ENCODE data around the gene BACE2.
"Not testable (repeated sequence)": the region's sequence is repeated elsewhere in the genome, so short reads cannot be mapped to it uniquely, and the experiment has no call there.

The BACE2 gene

DNA sequence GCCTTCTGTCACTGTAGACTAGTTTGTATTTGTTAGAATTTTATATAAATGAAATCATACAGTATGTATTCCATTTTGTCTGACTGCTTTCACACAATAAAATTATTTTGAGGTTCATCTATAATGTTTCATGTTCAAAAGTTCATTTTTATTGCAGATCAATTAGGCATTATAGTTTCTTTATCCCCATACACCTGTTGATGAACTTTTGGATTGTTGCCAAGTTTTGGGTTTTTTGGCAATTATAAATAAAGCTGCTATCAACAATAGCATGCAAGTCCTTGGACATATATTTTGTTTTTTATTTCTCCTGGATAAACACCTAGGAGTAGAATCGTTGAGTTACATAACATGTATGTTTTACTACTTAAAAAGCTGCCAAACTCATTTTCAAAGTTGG lies 101.6 kb downstream of the BACE2 start:
- no peak for DNase-seq (ENCODE audit: low read depth, low spot score)

DNA sequence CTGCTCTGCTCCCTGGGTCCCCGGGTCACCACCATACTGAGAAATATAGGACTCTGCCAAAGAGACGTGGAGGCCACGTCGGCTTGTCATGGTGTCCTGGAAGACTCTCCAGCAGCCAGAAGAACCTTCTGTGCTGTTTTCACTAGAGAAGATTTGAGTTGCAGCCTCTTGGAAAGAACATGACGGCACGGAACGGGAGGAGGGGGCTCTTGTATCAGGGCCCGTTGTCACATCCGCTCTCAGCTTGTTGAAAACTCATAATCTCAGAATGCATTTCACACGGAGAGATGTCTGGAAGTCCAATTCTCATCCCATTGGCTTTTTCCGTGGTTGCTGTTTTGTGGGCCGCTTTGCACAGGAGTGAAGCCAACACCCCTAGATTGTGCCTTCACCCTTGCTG lies 109.2 kb downstream of the BACE2 start:
- DNase-seq (ENCODE audit: low read depth, low spot score), result no peak

DNA sequence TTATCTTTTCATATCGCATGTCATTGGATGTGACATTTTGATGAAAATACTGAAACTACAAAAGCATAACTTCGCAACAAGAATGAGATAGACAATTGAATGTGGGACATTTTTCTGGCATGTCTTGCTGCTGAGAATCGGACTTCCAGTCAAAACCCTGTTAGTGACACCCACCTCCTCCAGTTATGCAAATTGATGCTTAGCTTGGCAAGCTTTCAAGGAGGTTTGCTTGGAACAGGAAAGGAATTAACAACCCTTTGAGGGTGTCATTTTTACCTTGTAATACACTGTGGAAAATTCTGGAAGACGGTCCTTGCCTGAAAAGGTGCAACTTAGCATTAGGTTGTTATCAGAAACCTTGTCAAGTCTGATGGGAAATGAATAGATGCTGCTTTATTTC lies 109.9 kb downstream of the BACE2 start:
- no peak for DNase-seq (ENCODE audit: low read depth, low spot score)

DNA sequence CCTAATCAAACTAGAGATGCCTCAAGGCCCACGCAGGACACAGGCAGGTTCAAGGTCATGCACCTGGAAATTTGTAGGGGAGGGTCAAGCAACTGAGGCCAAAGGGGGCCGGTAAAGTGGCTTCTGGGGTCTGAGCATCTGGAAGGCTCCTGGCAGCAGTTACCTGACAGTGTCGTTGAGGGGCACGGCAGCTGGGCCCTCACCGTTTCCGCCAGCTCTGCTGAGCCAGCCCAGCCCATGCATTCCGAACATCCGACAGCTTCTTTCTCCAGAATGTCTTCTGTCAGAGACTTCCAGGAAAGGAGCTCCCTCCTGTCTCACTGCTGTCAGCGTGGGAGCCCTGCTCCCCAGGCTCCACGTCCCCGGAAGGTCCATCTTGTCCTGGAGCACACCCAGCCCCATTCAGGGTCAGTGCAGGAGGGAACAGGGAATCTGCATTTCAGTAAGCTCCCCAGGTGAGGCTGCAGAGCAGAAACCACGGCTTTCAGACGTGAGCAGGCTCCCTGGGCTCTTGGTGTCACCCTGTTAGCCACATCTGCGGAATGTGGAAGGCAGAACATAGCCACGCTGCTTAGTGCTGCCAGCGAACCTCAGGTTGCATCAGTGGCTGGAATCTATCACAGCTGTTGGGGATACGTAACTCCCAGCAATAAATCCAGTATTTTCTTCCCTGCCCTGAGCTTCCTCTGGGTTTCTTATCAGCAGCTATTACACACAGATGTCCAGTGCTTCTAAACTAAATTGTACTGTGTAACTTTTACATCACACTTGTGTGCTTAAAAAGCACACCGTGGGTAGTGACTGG lies 112.4 kb downstream of the BACE2 start:
- no peak for DNase-seq (ENCODE audit: low read depth, low spot score)

DNA sequence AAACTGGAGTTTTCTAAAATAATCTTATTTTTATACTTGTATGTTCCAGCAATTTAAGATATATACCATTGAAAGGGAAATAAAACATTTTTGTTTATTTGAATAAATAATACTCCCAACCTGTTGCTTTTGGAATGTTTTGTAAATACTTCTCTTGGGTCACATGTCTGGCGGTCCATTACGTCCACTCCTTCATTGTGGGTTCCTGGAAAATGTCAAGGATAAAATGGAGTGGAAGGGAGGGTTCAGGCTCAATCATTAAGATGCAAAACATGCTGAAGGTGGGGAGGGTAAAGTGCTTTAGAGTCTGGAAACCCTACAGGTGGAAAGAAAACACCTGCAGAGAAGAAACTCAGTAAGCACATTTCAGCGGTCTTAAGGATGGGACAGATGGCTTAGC lies 114.5 kb downstream of the BACE2 start:
- no peak for DNase-seq (ENCODE audit: low read depth, low spot score)

DNA sequence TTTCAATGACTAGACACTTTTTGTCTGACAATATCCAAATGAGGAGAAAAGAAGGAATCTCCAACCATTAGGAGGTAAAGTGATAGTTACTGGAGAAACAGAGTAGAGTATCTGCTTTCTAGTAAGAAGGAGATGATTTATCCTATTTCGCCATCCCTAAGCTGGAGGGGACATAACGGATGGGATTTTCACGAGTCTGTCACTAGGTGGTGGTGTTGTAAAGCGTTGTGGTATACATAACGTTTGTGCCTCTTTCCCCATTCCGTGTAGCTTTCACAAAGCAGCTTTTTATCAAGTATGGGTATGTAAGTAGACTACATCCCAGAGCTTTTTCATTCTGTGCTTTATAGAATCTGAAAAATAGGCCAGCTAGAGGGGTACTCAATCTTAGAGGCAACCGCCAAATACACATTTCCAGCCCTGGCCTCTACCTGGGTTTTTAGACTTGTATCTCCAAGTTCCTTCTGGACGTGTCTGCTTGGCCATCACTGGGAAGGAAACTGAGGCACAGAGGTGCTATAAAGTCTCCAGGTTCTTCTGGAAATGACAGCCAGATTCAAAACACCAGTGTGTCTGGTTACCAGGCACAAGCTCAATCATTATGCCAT lies 115.4 kb downstream of the BACE2 start:
- no peak for DNase-seq (ENCODE audit: low read depth, low spot score)

DNA sequence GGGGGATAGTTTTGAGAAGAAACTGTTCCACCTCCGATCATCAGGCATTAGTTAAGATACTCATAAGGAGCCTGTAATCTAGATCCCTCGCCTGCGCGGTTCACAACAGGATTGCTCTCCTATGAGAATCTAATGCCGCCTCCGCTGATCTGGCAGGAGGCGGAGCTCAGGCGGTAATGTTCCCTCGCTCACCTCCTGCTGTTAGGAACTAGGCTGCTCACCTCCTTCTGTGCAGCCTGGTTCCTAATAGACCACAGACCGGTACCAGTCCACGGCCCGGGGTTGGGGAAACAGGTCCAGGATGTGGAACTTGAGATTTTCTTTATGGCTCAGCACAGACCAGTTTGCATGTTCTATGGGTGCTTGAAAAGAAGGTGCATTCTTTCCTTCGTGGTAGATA lies 121.5 kb downstream of the BACE2 start:
- DNase-seq (ENCODE audit: low read depth, low spot score), result no peak

DNA sequence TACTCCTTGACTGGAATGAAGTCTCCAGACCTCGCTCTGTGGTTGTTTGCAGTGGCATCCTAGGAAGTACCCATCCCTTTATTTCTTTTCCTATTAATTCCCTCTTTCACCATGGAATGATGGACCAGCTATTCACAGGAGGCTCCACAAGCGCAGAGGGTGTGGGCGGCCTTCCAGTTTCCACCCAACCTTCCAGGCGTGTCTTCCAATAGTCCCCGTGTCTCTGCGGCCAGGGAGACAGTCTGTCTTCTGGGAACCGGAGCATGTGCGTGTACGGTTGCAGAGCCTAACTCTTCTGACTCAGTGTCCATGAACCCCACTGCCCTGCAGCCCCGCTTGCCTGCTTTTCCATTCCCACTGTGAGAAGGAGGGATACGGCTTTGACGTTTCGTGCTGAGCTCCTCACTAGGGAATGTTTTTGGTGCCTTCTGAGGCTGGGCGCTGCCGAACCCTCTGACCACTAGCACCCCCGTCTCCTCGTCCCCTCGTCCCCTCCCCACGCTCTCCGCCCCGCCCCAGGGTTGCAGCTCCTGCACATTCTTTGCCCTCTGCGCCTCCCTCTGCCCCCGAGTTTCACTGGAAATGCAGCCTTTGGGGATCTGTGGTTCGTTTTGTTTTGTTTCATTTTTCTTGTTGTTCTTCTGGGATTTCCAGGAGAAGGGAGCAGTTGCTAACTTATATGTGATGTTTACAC lies 122.3 kb downstream of the BACE2 start:
- DNase-seq (ENCODE audit: low read depth, low spot score), result no peak

DNA sequence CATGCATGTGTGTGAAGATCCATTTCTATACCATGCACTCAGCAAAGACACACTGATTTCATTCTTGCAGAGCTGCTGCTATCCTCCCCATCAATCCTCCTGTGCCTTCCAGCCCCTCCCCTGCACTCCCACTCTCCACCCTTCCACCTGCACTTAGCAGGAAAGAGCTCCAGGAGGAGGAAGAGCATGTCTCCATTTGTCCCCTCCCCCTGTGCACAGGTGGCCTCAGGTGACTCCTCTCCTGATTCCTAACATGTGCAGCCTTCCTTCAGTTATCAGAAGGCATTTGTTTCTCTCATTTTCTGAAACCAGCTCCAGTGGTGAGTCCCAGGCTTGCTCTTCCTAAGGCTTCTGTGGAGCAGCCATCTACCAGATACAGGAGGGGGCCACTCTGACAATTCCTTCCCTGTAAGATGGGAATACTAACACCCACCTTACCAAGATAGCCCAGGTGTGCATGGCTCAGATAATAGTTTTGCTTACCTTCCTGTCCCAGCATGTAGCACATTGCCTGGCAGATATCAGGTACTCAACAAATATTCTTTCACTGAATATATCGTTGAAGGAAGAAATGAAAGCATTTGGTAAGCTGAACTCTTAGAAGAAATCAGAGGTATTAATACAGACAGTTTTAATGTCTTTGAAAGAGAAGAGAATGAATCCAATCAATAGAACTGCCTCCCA lies 126.7 kb downstream of the BACE2 start:
- DNase-seq (ENCODE audit: low read depth, low spot score), result no peak

DNA sequence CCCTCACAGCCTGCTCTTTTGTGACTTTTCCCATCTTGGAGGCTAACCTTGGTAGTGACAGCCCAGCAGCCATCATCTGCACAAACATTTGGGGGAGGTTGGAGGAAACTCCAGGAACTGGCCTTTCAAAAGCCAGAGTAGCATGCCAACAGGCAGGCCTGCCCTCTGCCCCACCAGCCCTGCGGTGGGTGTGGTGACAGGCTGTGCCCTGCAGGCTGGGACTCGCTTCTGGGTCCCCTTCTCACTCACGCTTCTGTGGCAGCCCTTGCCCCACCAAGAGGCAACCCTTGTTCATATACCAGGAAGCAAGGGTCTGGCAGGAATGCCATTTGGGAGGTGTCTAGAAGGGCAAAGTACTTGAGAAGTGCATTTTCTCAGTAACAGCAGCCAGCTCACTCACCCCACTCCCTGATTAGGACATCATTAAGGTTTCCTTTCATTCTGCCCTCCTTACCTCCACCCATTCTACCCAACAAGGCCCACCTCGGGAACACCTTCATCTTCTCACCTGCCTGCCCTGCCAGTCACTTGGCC lies 127.8 kb downstream of the BACE2 start:
- no peak for DNase-seq (ENCODE audit: low read depth, low spot score)

DNA sequence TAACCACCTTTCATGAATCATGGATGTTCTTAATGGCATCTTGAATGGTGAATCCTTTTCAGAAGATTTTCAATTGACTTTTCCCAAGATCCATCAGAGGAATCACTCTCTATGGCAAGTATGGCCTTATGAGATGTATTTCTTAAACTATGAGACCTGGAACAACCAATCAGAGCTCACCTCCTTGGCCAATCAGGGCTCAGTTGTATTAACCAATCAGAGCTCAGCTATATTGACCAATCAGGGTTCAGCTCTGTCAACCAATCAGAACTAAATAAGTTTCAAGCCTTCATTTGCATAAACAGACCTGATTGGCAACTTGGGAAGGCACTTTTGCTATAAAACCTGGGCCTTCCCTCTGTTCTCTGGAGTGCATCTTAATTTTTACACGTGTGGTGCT lies 135.0 kb downstream of the BACE2 start:
- DNase-seq (ENCODE audit: low read depth, low spot score), result no peak

DNA sequence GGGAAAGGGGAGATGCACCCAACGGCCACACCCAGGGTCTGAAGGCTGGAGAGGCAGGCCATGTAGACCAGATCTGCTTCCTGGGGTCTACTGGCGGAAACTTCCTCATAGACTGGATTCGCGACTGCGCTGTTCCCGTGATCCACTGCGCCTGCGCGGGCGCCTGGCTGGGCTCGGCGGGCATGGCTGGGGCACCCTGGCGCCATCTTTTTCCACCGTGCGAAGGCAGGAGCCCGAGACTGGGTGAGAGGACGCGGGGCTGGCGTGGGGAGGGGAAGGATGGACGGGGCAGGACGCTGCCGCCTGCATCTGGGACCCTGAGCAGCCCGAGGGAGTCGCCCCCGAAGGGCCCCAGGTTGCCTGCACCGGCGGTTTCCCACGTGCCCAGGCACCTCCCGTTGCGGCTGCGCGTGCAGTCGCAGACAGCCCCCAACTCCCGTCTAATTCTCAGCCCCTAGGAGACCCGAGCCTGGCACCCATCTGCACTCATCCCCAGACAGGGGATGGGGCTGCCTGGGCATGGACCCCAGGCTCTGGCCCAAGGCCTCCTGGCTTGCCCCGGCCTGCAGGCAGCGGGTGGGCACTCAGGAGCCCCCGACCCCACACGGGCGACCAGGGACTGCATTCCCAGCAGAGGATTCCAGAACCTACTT lies 136.2 kb downstream of the BACE2 start:
- no peak for DNase-seq (ENCODE audit: low read depth, low spot score)

DNA sequence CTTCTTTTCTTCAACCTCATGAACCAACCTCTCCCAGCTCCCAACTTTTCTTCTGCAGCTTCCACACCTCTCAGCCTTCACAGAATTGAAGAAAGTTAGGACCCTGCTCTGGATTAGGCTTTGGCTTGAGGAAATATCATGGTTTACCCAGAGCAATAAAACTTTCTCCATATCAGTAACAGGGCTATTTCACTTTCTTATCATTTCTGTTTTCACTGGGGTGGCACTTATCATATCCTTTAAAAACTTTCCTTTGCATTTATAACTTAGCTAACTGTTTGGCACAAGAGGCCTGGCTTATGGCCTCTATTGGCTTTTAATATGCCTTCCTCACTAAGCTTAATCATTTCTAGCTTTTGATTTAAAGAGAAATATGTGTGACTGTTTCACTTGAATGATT lies 139.3 kb downstream of the BACE2 start:
- no peak for DNase-seq (ENCODE audit: low read depth, low spot score)

DNA sequence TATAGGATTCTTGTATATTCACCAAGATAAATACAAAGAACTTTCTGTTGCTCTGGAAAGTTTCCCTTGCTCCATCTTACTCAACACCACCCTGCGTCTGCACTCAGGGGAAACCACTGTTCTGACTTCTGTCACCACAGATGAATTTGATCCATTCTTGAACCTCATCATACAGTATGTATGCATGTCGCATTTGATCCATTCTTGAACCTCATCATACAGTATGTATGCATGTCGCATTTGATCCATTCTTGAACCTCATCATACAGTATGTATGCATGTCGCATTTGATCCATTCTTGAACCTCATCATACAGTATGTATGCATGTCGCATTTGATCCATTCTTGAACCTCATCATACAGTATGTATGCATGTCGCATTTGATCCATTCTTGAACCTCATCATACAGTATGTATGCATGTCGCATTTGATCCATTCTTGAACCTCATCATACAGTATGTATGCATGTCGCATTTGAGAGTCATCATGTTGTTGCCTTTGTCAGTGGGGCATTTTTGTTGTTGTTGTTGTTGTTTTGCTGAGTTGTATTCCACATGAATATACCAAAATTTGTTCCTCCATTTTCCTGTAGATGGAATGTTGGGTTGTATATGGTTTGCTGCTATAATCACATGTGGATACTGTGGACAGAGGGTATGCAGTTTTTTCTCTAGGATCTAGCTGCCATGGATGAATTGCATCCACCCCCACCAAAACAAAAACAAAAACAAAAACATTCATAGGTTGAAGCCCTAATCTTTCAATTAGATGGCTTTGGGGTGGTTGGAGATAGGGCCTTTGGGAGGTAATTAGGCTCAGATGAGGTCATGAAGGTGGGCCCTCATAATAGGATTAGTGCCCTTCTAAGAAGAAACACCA lies 145.6 kb downstream of the BACE2 start:
- DNase-seq (ENCODE audit: low read depth, low spot score), result not testable (repeated sequence)

DNA sequence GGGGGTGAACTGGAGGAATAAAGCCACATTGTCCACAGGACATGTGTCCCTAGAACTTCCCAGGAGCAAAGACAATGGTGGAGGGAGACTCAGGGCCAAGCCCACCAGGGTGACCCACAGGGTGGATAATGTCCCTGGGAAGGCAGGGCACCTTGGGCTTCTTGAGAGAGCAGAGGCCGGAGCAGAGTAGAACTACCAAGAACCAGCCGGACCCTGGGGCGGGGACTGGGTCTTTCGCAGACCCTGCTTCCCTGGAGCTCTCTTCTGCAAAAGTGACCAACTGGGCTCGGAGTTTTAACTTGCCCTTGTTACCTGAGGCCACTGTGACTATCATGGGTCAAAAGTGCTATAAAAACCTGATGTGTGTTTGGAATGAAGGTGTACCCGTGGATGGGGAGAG lies 147.8 kb downstream of the BACE2 start:
- no peak for DNase-seq (ENCODE audit: low read depth, low spot score)

DNA sequence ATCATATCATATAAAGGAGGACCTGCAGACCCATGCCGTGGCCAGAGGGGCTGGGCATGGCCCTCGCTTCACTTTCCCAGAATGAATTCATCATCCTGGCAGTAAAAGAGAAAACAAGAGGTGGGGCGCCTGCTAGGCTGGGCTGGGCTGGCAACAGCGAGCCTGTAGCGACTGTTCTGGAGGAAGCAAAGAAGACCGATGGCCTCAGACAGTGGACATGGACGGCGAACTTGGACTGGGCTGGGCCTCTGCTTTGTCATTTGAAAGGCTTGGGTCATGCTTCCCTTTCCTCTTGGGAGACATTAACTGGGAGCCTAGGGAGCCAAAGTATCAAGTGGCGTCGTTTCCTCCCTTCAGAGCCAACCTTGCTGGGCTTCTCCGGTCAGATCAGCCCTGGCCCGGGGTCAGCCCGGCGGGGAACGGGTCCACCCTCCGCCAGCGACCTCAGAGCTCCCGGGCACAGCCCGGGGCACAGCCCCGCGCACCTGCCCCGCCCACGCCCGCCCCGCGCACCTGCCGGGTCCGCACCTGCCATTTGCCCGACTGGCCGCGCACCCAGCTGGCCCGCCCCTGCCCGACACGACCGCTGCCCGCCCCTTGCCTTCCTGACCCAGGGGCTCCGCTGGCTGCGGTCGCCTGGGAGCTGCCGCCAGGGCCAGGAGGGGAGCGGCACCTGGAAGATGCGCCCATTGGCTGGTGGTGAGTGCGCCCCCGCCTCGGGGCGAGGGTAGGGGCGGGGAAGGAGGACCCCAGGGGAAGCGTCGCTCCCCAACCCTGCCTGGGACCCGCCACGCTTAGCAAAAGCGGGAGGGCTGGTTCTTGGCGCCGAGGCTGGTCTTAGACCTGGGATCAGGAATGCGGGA lies 148.5 kb downstream of the BACE2 start, which contains the start of gene FAM3B:
TSS of gene FAM3B (plus strand) at position 602 of the 863 bp plus-strand sequence. CDS start at position 681, 79 bp downstream.
- DNase-seq (ENCODE audit: low read depth, low spot score), result no peak

DNA sequence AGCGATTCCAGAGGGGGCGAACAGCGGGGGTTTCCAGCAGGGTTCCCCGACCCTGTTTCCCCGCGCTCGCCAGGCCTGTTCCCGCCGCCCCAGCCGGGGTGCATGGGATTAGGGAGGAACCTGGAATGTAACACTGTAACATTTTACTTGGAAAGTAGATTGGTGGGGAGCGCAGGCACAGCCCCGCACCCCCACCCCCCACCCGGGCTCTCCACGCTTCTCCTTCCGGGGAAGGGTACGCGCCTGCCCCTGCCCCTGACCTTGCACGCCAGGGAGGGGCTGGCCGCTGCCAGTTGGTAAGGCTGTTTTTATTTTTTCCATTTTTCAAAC lies 149.1 kb downstream of the BACE2 start:
- DNase-seq (ENCODE audit: low read depth, low spot score), result no peak

DNA sequence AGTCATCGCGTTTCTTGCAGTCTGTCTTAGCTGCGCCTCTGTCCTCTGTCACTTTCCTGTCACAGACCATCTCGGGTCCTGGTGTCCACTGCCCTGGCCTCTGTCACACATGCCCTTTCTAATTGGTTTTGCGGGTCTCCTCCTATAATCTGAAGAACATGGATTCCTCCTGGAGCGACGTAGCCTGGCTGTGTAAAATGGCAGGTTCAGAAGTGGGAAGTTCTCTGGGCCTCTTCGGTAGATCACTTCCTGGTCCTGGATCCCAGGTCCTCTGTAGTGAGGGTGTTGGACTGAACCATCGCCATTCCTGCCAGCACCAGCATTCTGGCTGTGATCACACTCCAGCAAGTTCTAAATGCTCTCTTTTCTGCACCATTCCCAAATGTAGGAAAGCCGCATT lies 149.5 kb downstream of the BACE2 start:
- no peak for DNase-seq (ENCODE audit: low read depth, low spot score)

DNA sequence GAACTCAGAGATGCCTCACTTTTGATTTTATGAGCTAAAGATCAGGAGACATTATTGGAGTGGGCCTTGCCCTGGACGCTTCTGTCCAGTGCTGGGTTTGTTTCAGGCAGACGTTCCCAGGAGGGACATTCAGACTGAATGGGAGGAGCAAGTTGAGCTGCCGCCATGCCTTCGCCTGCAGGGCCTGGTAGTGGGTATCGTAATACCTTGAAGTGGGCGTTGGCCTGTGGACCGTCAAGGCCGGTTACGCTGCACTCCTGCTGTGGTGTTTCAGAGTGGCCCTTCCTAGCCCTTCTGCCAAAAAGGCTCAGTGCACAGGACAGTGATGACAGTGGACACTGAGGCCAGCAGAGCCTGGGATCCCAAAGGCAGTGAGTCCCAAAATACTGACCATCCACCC lies 150.3 kb downstream of the BACE2 start:
- no peak for DNase-seq (ENCODE audit: low read depth, low spot score)

DNA sequence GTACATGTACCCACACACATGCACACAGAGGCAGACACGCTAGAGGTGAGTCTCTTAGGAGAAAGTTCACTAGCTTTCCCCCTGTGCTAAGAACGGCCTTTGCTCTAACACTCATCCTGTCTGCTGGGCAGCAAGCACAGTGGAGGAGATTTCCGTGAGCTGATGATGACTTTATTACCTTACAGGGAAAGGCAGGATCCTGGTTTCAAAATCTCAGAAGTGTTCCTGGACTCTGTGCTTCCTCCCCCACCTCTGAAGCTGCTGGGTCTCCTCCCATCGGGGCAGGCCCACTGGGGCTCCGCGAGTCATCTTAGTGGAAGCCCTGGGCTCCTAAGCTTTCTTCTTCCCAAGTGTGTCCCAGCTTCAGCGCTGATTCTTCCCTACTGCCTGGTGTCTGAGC lies 151.3 kb downstream of the BACE2 start:
- DNase-seq (ENCODE audit: low read depth, low spot score), result no peak
